DMS153 treated with DMSO at 0.1 percent for 48 hours (cell line): ENCODE data around the gene FBLN2.
"Not testable (repeated sequence)": the region's sequence is repeated elsewhere in the genome, so short reads cannot be mapped to it uniquely, and the experiment has no call there.

Source experiments
- DNase-seq: peaks from one replicate; lab custom pipeline; 2025; ENCODE audit not compliant: unreplicated experiment; lab: John Stamatoyannopoulos, UW

Gene FBLN2

GRCh38 chr3:13513051-13513912 lies 35.6 kb upstream of the FBLN2 start:
- no peak for DNase-seq

GRCh38 chr3:13513913-13514517 lies 34.9 kb upstream of the FBLN2 start:
- no peak for DNase-seq

GRCh38 chr3:13514639-13515435 lies 34.1 kb upstream of the FBLN2 start:
- DNase-seq = no peak

- no peak for DNase-seq
Measured at GRCh38 chr3:13515786-13516759, 32.9 kb upstream of the FBLN2 start.

- DNase-seq = no peak
Measured at GRCh38 chr3:13516760-13517135, 32.2 kb upstream of the FBLN2 start.

GRCh38 chr3:13517253-13517977 lies 31.5 kb upstream of the FBLN2 start:
- DNase-seq = no peak

GRCh38 chr3:13518516-13518953 lies 30.4 kb upstream of the FBLN2 start:
- DNase-seq = no peak

- no peak for DNase-seq
Measured at GRCh38 chr3:13519006-13519791, 29.7 kb upstream of the FBLN2 start.

- DNase-seq = no peak
Measured at GRCh38 chr3:13520326-13520880, 28.5 kb upstream of the FBLN2 start.

- DNase-seq = no peak
Measured at GRCh38 chr3:13521309-13521708, 27.6 kb upstream of the FBLN2 start.

GRCh38 chr3:13521749-13522148 lies 27.2 kb upstream of the FBLN2 start:
- DNase-seq = not testable (repeated sequence)

GRCh38 chr3:13522236-13522635 lies 26.7 kb upstream of the FBLN2 start:
- DNase-seq = no peak

- no peak for DNase-seq
Measured at GRCh38 chr3:13524979-13525669, 23.8 kb upstream of the FBLN2 start.

GRCh38 chr3:13525827-13526625 lies 22.9 kb upstream of the FBLN2 start:
- no peak for DNase-seq

GRCh38 chr3:13526626-13526949 lies 22.3 kb upstream of the FBLN2 start:
- DNase-seq = no peak

- no peak for DNase-seq
Measured at GRCh38 chr3:13528217-13528867, 20.6 kb upstream of the FBLN2 start.
